ENCODE results near the gene PDE2A.
"Not testable (repeated sequence)": the region's sequence is repeated elsewhere in the genome, so short reads cannot be mapped to it uniquely, and the experiment has no call there.

Gene PDE2A

GRCh38 chr11:72573855-72574445 is 100.3 kb downstream of the PDE2A start:
- DNase-seq: no peak

- peak; percentile 11 for DNase-seq
Measured at GRCh38 chr11:72573072-72573854, 101.0 kb downstream of the PDE2A start.

GRCh38 chr11:72572540-72572939 is 101.7 kb downstream of the PDE2A start:
- DNase-seq: not testable (repeated sequence)

GRCh38 chr11:72570893-72571661 is 103.1 kb downstream of the PDE2A start:
- no peak for DNase-seq

- peak; percentile 10 for DNase-seq
Measured at GRCh38 chr11:72569966-72570892, 104.0 kb downstream of the PDE2A start.

- DNase-seq: no peak
Measured at GRCh38 chr11:72568861-72569260, 105.4 kb downstream of the PDE2A start.

- DNase-seq: no peak
Measured at GRCh38 chr11:72562431-72562830, 111.8 kb downstream of the PDE2A start.

- DNase-seq: no peak
Measured at GRCh38 chr11:72561856-72562255, 112.4 kb downstream of the PDE2A start.

- DNase-seq: not testable (repeated sequence)
Measured at GRCh38 chr11:72560864-72561263, 113.4 kb downstream of the PDE2A start.

GRCh38 chr11:72556433-72556832 is 117.8 kb downstream of the PDE2A start:
- DNase-seq: no peak

GRCh38 chr11:72555014-72555522 is 119.2 kb downstream of the PDE2A start:
- not testable (repeated sequence) for DNase-seq

GRCh38 chr11:72553706-72554105 is 120.5 kb downstream of the PDE2A start:
- DNase-seq: peak; percentile 18

- no peak for DNase-seq
Measured at GRCh38 chr11:72552399-72552910, 121.8 kb downstream of the PDE2A start.

- no peak for DNase-seq
Measured at GRCh38 chr11:72551571-72551970, 122.7 kb downstream of the PDE2A start.

- no peak for DNase-seq
Measured at GRCh38 chr11:72548463-72548862, 125.8 kb downstream of the PDE2A start.

- DNase-seq: no peak
Measured at GRCh38 chr11:72546866-72547265, 127.4 kb downstream of the PDE2A start.

GRCh38 chr11:72544589-72544988 is 129.6 kb downstream of the PDE2A start:
- DNase-seq: no peak

- no peak for DNase-seq
Measured at GRCh38 chr11:72543849-72544542, 130.2 kb downstream of the PDE2A start.

- DNase-seq: no peak
Measured at GRCh38 chr11:72541257-72541974, 132.8 kb downstream of the PDE2A start.

- DNase-seq: no peak
Measured at GRCh38 chr11:72537051-72537450, 137.2 kb downstream of the PDE2A start.

GRCh38 chr11:72535194-72535547 is 139.1 kb downstream of the PDE2A start:
- no peak for DNase-seq

All from CD4-positive, alpha-beta T cell treated with Interleukin-4 for 4 hours (primary cell).